Hippocampal formation (tissue), 2 donors: ENCODE results near the gene CEP19.
A peak's percentile ranks its signal among the peaks of the same experiment; 100 is the strongest.

Source experiments
- DNase-seq, 2 donors: peaks; one replicate each; lab custom pipeline; 2025; lab: John Stamatoyannopoulos, UW

CEP19 gene

DNA sequence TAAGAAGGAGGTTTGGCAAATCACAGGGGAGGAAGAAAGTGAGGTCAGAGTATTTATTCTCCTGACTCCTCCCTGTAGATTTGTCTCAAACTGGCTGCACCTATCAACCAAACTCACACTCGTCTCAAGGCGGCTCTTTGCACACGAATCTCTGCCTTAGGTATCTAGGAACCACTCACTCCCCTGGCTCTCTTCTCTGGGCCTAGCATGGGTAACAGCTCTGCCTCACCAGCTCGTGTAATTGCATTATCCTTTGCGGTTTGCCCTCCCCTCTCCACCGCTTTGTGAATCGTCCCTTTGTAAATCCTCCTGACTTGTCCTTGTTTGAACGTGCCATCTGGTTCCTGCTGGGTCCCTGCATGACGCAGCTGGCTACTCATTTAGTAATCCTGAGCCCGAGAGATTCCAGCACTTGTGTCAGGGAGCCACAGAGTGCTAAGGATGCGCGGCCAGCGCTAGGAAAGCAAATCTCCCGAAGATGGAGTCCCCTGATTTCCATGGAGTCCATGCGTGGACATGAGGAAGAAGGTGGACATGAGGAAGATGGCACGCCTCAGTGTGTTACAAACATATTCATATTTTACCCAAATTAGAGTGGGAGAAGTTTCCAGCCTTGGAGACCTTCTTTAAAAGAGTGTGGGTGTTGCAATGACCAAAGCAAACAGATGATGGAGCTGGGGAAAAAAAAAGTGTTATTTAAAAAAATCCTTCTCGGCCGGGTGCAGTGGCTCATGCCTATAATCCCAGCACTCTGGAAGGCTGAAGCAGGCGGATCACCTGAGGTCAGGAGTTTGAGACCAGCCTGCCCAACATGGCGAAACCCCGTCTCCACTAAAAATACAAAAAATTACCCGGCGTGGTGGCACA, 45.8 kb downstream of the CEP19 start:
- peak in 1 of 2 donors; percentile 28 for DNase-seq

- DNase-seq, result no peak
These were observed 49.1 kb downstream of the CEP19 start for GRCh38 chr3:196662711-196663571.

GRCh38 chr3:196662033-196662432, 50.0 kb downstream of the CEP19 start:
- DNase-seq, result no peak

GRCh38 chr3:196661400-196661799, 50.6 kb downstream of the CEP19 start:
- DNase-seq, result no peak

- no peak for DNase-seq
These were observed 51.5 kb downstream of the CEP19 start for GRCh38 chr3:196660381-196661166.

GRCh38 chr3:196659901-196660351, 52.1 kb downstream of the CEP19 start:
- DNase-seq, result no peak
